ENCODE data around the gene FADS1. TPM values are rescaled to one million over a fixed set of nuclear protein-coding genes. Genes with fewer than 3 reads are reported as not detected.

The FADS1 gene
- total RNA-seq, 1 experiment from 2014 or later: 61.5 TPM

DNA sequence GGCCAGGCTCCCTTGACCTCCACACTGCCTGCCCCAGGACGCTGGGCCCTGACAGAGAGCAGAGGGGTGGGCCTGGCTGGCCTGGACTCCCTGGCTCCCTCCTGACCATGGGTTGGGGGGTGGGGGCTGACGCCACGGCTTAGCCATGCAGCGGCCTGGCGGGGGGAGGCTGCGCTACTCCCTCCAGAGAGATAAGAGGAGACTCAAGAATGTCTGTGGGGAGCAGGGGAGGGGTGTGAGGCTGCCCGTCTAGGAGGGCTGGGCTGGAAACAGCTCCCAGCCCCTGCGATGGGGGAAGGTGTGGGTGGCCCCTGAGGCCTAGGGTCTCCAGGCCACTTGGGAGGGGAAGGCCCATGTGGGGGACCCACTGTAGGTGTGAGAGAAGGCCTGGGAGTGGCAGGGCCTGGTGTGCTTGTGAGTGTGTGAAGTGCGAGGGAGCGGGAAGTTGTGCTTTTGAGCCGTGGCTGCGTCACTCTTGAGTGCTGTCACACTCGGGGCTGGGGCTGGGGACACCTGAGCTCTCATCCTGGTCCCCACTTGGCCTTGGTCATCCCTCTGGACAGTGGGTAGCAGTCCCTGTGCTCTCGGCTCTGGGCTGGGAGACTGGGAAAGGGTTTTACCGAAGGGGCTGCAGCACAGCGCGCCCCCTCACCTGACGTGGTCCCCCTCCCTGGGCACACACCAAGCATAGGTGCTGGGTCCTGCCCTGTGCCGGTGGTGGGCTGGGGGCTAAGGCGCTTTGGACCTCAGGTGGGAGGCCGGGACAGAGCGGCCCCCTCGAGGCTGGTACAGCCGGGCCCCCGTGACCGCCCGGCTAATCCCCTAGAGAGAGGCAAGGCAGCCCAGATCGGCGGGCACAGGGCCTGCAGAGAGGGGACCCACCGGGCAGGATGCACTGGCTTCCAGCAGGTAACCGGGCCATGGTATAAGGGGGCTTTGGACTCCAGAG lies 62.0 kb downstream of the FADS1 start:
- Histone ChIP-seq H3K4me3 (no peak overlapping the region), H3K9me3 (replicated peaks) (no peaks in the 10 kb centered on the region; the same call in 1 of the 2 replicates), H3K4me1 (replicated peaks) (peaks cover 35% of the 10 kb centered on the region), H3K36me3 (0 out of 2 replicates have a peak, but pooled peaks cover 2% of the 10 kb centered on the region), H3K27ac (no peak overlapping the region), H3K27me3 (replicated peaks) (0 out of 2 replicates have a peak, but pooled peaks cover 5% of the 10 kb centered on the region)
- DNase-seq (ENCODE audit: low read depth in 1 of 2, low spot score in 2 of 2): no peak

DNA sequence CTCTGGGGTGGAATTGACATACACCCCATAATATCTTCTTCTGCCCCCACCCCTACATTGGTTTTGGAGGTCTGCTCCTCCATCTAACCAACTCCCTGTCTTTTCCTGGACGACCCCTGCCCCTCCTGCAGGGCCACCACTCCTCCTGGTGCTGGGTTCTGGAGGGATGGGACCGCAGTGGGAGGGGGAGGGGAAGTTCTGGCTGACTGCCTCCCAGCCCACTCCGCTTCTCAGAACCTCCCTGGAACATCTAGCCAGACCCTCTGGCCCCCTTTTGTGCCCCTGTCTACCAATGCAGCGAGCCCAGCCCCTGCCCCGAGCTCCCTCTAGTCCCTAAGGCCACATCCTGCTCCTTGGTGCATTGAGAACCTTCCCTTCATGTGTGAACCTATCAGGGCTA lies 63.1 kb downstream of the FADS1 start:
- no peak for DNase-seq (ENCODE audit: low read depth in 1 of 2, low spot score in 2 of 2)
- Histone ChIP-seq H3K36me3 (0 out of 2 replicates have a peak, but pooled peaks cover 2% of the 10 kb centered on the region), H3K4me3 (no peak overlapping the region), H3K27me3 (replicated peaks) (0 out of 2 replicates have a peak, but pooled peaks cover 5% of the 10 kb centered on the region), H3K27ac (no peak overlapping the region), H3K4me1 (replicated peaks) (peaks cover 36% of the 10 kb centered on the region), H3K9me3 (replicated peaks) (no peaks in the 10 kb centered on the region; the same call in 1 of the 2 replicates)

DNA sequence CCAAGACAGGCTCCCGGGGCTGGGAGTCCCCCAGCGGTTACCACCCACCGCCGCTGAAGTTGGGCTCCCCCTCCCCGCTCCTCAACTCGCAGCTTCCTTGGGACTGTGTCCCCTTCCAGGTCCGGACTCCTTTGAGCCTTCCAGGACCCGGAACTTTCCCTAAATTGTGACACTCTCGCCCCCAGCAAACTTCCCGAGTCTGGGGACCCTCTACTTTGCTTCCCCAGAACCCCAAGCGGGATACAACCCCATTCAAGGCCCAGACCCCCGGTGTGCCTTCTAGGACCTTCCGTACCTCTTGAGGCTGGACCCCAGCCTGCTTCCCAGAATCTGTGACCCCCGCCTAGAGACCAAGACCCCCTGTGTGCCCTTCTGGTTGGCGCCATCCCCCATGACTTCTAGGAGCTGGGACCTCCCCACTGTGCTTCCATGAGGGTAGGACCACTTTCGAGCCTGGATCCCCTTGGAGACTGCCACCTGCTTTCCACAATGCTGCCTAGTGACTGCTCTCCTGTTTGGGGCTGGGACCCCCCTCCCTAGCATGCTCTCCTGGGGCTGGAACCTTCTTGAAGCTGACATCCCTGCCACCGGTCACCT lies 63.8 kb downstream of the FADS1 start:
- Histone ChIP-seq H3K27me3 (replicated peaks) (0 out of 2 replicates have a peak, but pooled peaks cover 5% of the 10 kb centered on the region), H3K9me3 (replicated peaks) (no peaks in the 10 kb centered on the region; the same call in 1 of the 2 replicates), H3K27ac (no peak overlapping the region), H3K36me3 (0 out of 2 replicates have a peak, but pooled peaks cover 2% of the 10 kb centered on the region), H3K4me1 (replicated peaks) (peaks cover 37% of the 10 kb centered on the region), H3K4me3 (peak overlapping the region; percentile 59)
- DNase-seq (ENCODE audit: low read depth in 1 of 2, low spot score in 2 of 2): no peak

DNA sequence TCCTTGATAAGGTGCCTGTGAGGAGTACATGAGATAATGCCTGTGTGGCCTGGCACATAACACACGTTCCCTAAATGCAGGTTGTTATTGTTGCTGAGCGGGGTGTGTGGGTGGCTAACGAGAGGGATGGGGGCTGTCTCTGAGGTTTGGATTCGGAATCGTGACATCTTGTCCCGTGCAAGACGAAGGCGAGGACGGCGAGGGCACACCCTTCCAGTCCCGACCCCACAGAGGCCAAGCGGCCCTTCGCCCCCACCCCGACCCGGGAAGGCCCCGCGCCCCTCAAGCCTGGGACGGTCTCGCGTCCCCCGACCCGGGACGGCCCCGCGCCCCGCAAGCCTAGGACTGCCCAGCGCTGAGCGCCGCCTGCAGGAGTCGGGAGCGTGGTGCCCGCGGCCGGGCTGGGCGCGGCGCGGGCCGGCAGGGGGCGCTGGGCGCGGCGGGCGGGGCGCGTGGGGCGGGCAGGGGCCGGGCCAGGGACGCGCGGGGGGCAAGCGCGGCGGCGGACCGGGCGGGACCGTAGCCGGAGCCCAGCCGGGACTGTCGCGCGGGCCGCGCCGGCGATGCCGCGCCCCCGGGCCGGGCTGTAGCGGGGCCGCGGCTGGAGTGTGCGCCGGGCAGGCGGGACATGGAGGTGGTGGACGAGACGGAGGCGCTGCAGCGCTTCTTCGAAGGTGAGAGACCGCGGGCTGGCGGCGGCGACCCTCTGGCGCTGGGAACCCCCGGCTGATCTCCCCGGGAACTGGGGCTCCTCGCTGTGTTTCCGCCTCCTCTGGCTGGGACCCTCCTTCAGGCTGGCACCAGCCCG lies 64.5 kb downstream of the FADS1 start, which contains the start of gene MYRF:
Gene MYRF, plus strand, starts transcription at position 520 of the 808 bp plus-strand sequence. Its CDS starts 109 bp downstream, at position 629.
- 0 out of 2 replicates have a peak, but pooled peaks cover 5% of the 10 kb centered on the region for H3K27me3 ChIP-seq (replicated peaks)
- H3K4me3 ChIP-seq: peak within 1 kb of the TSS; percentile 59
- 0 out of 2 replicates have a peak, but pooled peaks cover 2% of the 10 kb centered on the region for H3K36me3 ChIP-seq
- no peak within 1 kb of the TSS for H3K27ac ChIP-seq
- peaks cover 4% of the 10 kb centered on the region for H3K9me3 ChIP-seq (replicated peaks)
- H3K4me1 ChIP-seq (replicated peaks): peaks cover 44% of the 10 kb centered on the region
- DNase-seq (ENCODE audit: low read depth in 1 of 2, low spot score in 2 of 2): peak in 1 of 2 experiments; percentile 28

DNA sequence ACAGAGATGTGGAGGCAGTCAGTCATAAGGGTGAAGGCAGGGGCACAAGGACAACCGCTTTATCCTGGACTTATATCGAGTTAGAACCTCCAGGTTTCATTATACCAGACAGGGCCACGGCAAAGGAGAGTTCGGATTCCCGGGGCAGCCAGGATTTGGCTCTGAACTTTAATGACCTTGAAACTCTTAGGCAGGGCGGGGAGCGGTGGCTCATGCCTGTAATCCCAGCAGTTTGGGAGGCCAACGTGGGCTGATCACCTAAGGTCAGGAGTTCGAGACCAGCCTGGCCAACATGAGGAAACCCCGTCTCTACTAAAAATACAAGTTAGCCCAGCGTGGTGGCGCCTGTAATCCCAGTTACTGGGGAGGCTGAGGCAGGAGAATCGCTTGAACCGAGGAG lies 65.4 kb downstream of the FADS1 start:
- H3K9me3 ChIP-seq (replicated peaks): peaks cover 5% of the 10 kb centered on the region
- H3K4me3 ChIP-seq: no peak overlapping the region
- 0 out of 2 replicates have a peak, but pooled peaks cover 5% of the 10 kb centered on the region for H3K27me3 ChIP-seq (replicated peaks)
- peaks cover 36% of the 10 kb centered on the region for H3K4me1 ChIP-seq (replicated peaks)
- DNase-seq (ENCODE audit: low read depth in 1 of 2, low spot score in 2 of 2): no peak
- no peak overlapping the region for H3K27ac ChIP-seq
- 0 out of 2 replicates have a peak, but pooled peaks cover 2% of the 10 kb centered on the region for H3K36me3 ChIP-seq

DNA sequence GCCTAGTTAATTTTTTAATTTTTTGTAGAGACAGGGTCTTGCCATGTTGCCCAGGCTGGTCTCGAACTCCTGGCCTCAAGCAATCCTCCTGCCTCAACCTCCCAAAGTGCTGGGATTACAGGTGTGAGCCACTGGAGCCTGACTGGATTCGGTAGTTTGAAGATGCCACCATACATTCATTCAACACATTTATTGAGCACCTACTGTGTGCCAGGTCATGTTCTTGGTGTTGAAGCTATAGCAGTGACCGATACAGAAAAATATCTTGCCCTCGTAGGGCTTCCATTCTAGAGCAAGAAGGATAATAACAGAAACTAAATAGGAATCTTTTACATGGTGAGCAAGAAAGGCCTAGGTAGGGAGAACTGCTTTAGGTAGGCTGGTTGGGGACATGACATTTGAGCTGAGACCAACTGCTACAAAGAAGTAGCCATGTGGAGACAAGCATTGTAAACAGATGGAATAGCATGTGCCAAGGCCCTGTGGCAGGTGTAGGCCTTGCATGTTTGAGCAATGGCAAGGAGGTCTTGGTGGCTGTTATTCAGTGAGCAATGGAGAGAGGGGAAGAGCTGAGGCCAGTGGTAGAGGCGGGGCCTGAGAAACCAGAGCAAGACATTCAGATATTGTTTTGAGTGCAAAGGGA lies 66.1 kb downstream of the FADS1 start:
- no peak overlapping the region for H3K4me3 ChIP-seq
- no peak overlapping the region for H3K27ac ChIP-seq
- 0 out of 2 replicates have a peak, but pooled peaks cover 5% of the 10 kb centered on the region for H3K27me3 ChIP-seq (replicated peaks)
- H3K4me1 ChIP-seq (replicated peaks): peaks cover 30% of the 10 kb centered on the region
- H3K9me3 ChIP-seq (replicated peaks): peaks cover 5% of the 10 kb centered on the region
- no peak for DNase-seq (ENCODE audit: low read depth in 1 of 2, low spot score in 2 of 2)
- H3K36me3 ChIP-seq: 0 out of 2 replicates have a peak, but pooled peaks cover 2% of the 10 kb centered on the region

Other genes starting within 250 kb of the FADS1 start
- not detected in 2 replicates for gene SYT7, start 235.9 kb downstream of the FADS1 start, total RNA-seq (2014; rRNA removed; shearing (Covaris generic))
- gene DAGLA, start 136.6 kb downstream of the FADS1 start, total RNA-seq (2014; rRNA removed; shearing (Covaris generic)): 2.6 TPM in 2 replicates
- 1.4 and 3.1 TPM in 2 replicates for gene MYRF, start 64.4 kb downstream of the FADS1 start, total RNA-seq (2014; rRNA removed; shearing (Covaris generic))
- gene TMEM258, start 24.4 kb downstream of the FADS1 start, total RNA-seq (2014; rRNA removed; shearing (Covaris generic)): 70.2 and 74.5 TPM in 2 replicates
- gene FEN1, start 24.1 kb downstream of the FADS1 start, total RNA-seq (2014; rRNA removed; shearing (Covaris generic)): 181 and 185 TPM in 2 replicates
- gene FADS2, start 11.3 kb upstream of the FADS1 start, total RNA-seq (2014; rRNA removed; shearing (Covaris generic)): 2.8 and 8.5 TPM in 2 replicates
- gene FADS3, start 74.5 kb upstream of the FADS1 start, total RNA-seq (2014; rRNA removed; shearing (Covaris generic)): 139 and 161 TPM in 2 replicates
- 1.8 and 3.0 TPM in 2 replicates for gene RAB3IL1, start 100.6 kb upstream of the FADS1 start, total RNA-seq (2014; rRNA removed; shearing (Covaris generic))
- gene BEST1, start 133.3 kb upstream of the FADS1 start, total RNA-seq (2014; rRNA removed; shearing (Covaris generic)): 0.74 TPM in 1 of 2 replicates, not detected in the other
- 603 and 707 TPM in 2 replicates for gene FTH1, start 150.6 kb upstream of the FADS1 start, total RNA-seq (2014; rRNA removed; shearing (Covaris generic))